NCI-H1930 (cell line): ENCODE results near the gene CHCHD4.

Experiments used
- DNase-seq, 2 experiments: peaks; one replicate each; lab custom pipeline; 2025; lab: John Stamatoyannopoulos, UW

Gene CHCHD4

GRCh38 chr3:14148041-14148985 lies 23.6 kb upstream of the CHCHD4 start:
- DNase-seq, result no peak

- DNase-seq, result no peak
These were observed 22.9 kb upstream of the CHCHD4 start for GRCh38 chr3:14147617-14148016.

GRCh38 chr3:14147066-14147435 lies 22.4 kb upstream of the CHCHD4 start:
- DNase-seq, result no peak

- no peak for DNase-seq
These were observed 21.9 kb upstream of the CHCHD4 start for GRCh38 chr3:14146381-14147065.

- no peak for DNase-seq
These were observed 21.2 kb upstream of the CHCHD4 start for GRCh38 chr3:14145670-14146380.

- no peak for DNase-seq
These were observed 20.6 kb upstream of the CHCHD4 start for GRCh38 chr3:14145236-14145635.

- DNase-seq, result no peak
These were observed 19.9 kb upstream of the CHCHD4 start for GRCh38 chr3:14144423-14145075.

- no peak for DNase-seq
These were observed 18.9 kb upstream of the CHCHD4 start for GRCh38 chr3:14143271-14144225.

- DNase-seq, result no peak
These were observed 18.0 kb upstream of the CHCHD4 start for GRCh38 chr3:14142567-14143270.

GRCh38 chr3:14141602-14142341 lies 17.1 kb upstream of the CHCHD4 start:
- DNase-seq, result no peak

GRCh38 chr3:14141144-14141543 lies 16.5 kb upstream of the CHCHD4 start:
- no peak for DNase-seq

GRCh38 chr3:14140668-14141067 lies 16.0 kb upstream of the CHCHD4 start:
- no peak for DNase-seq

- no peak for DNase-seq
These were observed 15.1 kb upstream of the CHCHD4 start for GRCh38 chr3:14139771-14140170.

GRCh38 chr3:14138878-14139655 lies 14.4 kb upstream of the CHCHD4 start:
- no peak for DNase-seq

GRCh38 chr3:14138109-14138877 lies 13.6 kb upstream of the CHCHD4 start:
- no peak for DNase-seq

- DNase-seq, result no peak
These were observed 12.8 kb upstream of the CHCHD4 start for GRCh38 chr3:14137445-14137844.

- no peak for DNase-seq
These were observed 12.3 kb upstream of the CHCHD4 start for GRCh38 chr3:14137004-14137403.

- DNase-seq, result no peak
These were observed 10.9 kb upstream of the CHCHD4 start for GRCh38 chr3:14135581-14135980.
